SK-N-SH treated with all-trans-retinoic acid at 6 μM for 48 hours (cell line): Measurements from ENCODE around the gene B3GAT1.

Source experiments
- OSR1 ChIP-seq: fragments of 250-450 bp; sonication (Bioruptor Pico); IDR thresholded peaks from 2 replicates; pipeline ENCODE4 v1.8.0; 2022; ENCODE audit warnings: moderate library complexity, mild to moderate bottlenecking, inconsistent platforms
- PPARA ChIP-seq: fragments of 250-450 bp; sonication (Bioruptor Pico); IDR thresholded peaks from 2 replicates; pipeline ENCODE4 v1.5.0; 2020; ENCODE audit warnings: mild to moderate bottlenecking, borderline replicate concordance
- RARB ChIP-seq: fragments of 250-450 bp; sonication (Bioruptor Pico); IDR thresholded peaks from 2 replicates; pipeline ENCODE4 v1.8.0; 2021; ENCODE audit warnings: mild to moderate bottlenecking, moderate library complexity
- ZFP30 ChIP-seq: fragments of 450-650 bp; formaldehyde crosslinking; IDR thresholded peaks from 2 replicates; pipeline ENCODE4 v1.5.0; 2022; ENCODE audit warnings: mild to moderate bottlenecking, moderate library complexity

- TF ChIP-seq PPARA (no peak), RARB (no peak), OSR1 (CRISPR knock-in tag) (no peak), ZFP30 (CRISPR knock-in tag) (no peak)
These were observed 53.7 kb downstream of the B3GAT1 start for GRCh38 chr11:134358165-134358855.
